ENCODE data around the gene C1orf167. TPM values are rescaled to one million over a fixed set of nuclear protein-coding genes. Genes with fewer than 3 reads are reported as not detected.
"Not testable (repeated sequence)": the region's sequence is repeated elsewhere in the genome, so short reads cannot be mapped to it uniquely, and the experiment has no call there.

C1orf167 gene
- polyA plus RNA-seq, 3 donors = 0.36 to 0.46 TPM; not detected in 1

- no peak for DNase-seq (ENCODE audit: low read depth in 3 of 3, low spot score in 2 of 3)
Measured at GRCh38 chr1:11797525-11798216, 35.7 kb downstream of the C1orf167 start.

GRCh38 chr1:11799099-11799498 lies 37.1 kb downstream of the C1orf167 start:
- DNase-seq (ENCODE audit: low read depth in 3 of 3, low spot score in 2 of 3) = no peak

GRCh38 chr1:11799896-11800295 lies 37.9 kb downstream of the C1orf167 start:
- DNase-seq (ENCODE audit: low read depth in 3 of 3, low spot score in 2 of 3) = no peak

- no peak for DNase-seq (ENCODE audit: low read depth in 3 of 3, low spot score in 2 of 3)
Measured at GRCh38 chr1:11800391-11800755, 38.4 kb downstream of the C1orf167 start.

- no peak for DNase-seq (ENCODE audit: low read depth in 3 of 3, low spot score in 2 of 3)
Measured at GRCh38 chr1:11800756-11801433, 38.9 kb downstream of the C1orf167 start.

GRCh38 chr1:11802616-11802972 lies 40.6 kb downstream of the C1orf167 start:
- no peak for DNase-seq (ENCODE audit: low read depth in 3 of 3, low spot score in 2 of 3)

GRCh38 chr1:11802973-11803885 lies 41.2 kb downstream of the C1orf167 start:
- DNase-seq (ENCODE audit: low read depth in 3 of 3, low spot score in 2 of 3) = peak in 1 of 3 donors; percentile 88

GRCh38 chr1:11803924-11804665 lies 42.1 kb downstream of the C1orf167 start:
- DNase-seq (ENCODE audit: low read depth in 3 of 3, low spot score in 2 of 3) = not testable (repeated sequence)

- DNase-seq (ENCODE audit: low read depth in 3 of 3, low spot score in 2 of 3) = no peak
Measured at GRCh38 chr1:11804666-11805421, 42.9 kb downstream of the C1orf167 start.

GRCh38 chr1:11805422-11806306 lies 43.7 kb downstream of the C1orf167 start, which contains the start of the genes CLCN6 and MTHFR:
Gene CLCN6, plus strand, starts transcription at chr1:11806191. Its CDS starts 72 bp downstream, at chr1:11806263.
Gene MTHFR, minus strand, starts transcription at chr1:11805964. Its CDS starts 2,848 bp downstream, at chr1:11803116.
- peak; percentile 93 to 97 (median 97) for DNase-seq (ENCODE audit: low read depth in 3 of 3, low spot score in 2 of 3)

- DNase-seq (ENCODE audit: low read depth in 3 of 3, low spot score in 2 of 3) = no peak
Measured at GRCh38 chr1:11806307-11806936, 44.4 kb downstream of the C1orf167 start.

GRCh38 chr1:11807133-11807532 lies 45.1 kb downstream of the C1orf167 start:
- DNase-seq (ENCODE audit: low read depth in 3 of 3, low spot score in 2 of 3) = no peak

- DNase-seq (ENCODE audit: low read depth in 3 of 3, low spot score in 2 of 3) = no peak
Measured at GRCh38 chr1:11813021-11813420, 51.0 kb downstream of the C1orf167 start.

- DNase-seq (ENCODE audit: low read depth in 3 of 3, low spot score in 2 of 3) = no peak
Measured at GRCh38 chr1:11817192-11817591, 55.2 kb downstream of the C1orf167 start.

GRCh38 chr1:11822091-11822490 lies 60.1 kb downstream of the C1orf167 start:
- DNase-seq (ENCODE audit: low read depth in 3 of 3, low spot score in 2 of 3) = no peak

- DNase-seq (ENCODE audit: low read depth in 3 of 3, low spot score in 2 of 3) = no peak
Measured at GRCh38 chr1:11823366-11824137, 61.6 kb downstream of the C1orf167 start.

GRCh38 chr1:11825131-11825530 lies 63.1 kb downstream of the C1orf167 start:
- no peak for DNase-seq (ENCODE audit: low read depth in 3 of 3, low spot score in 2 of 3)

Data from right renal cortex interstitium (tissue), 3 donors.